Thymus (tissue), 11 donors: ENCODE data around the gene FFAR2. TPM values are rescaled to one million over a fixed set of nuclear protein-coding genes. Genes with fewer than 3 reads are reported as not detected.

Experiments
- DNase-seq, 9 donors: peaks; one replicate each; pipeline ENCODE4 v3.0.0-alpha.2; 2013; ENCODE audit warnings: low spot score in 9 of 9, low read depth in 6 of 9, missing footprints in 1 of 9
- H3K27ac ChIP-seq, 2 donors: one replicate each; pipeline ENCODE4 v1.5.1; 2013; ENCODE audit warnings: control low read depth in 1 of 2, low read depth in 1 of 2, low read length in 1 of 2, mild to moderate bottlenecking in 1 of 2, moderate library complexity in 1 of 2
- H3K27me3 ChIP-seq, 2 donors: one replicate each; pipeline ENCODE4 v1.5.1; 2013; ENCODE audit warnings: low read length in 1 of 2; ENCODE audit not compliant: control insufficient read depth in 2 of 2, insufficient read depth in 1 of 2
- H3K36me3 ChIP-seq, 2 donors: one replicate each; pipeline ENCODE4 v1.5.1; 2013; ENCODE audit warnings: low read length in 1 of 2, mild to moderate bottlenecking in 1 of 2, moderate library complexity in 1 of 2; ENCODE audit not compliant: control insufficient read depth in 2 of 2, insufficient read depth in 2 of 2
- H3K4me1 ChIP-seq, 2 donors: one replicate each; pipeline ENCODE4 v1.5.1; 2013; ENCODE audit warnings: low read length in 2 of 2; ENCODE audit not compliant: control insufficient read depth in 2 of 2, insufficient read depth in 2 of 2
- H3K4me3 ChIP-seq, 2 donors: one replicate each; pipeline ENCODE4 v1.5.1; 2013; ENCODE audit warnings: low read length in 2 of 2, control low read depth in 1 of 2, mild to moderate bottlenecking in 1 of 2
- H3K9me3 ChIP-seq, 2 donors: one replicate each; pipeline ENCODE4 v1.5.1; 2013; ENCODE audit warnings: low read length in 1 of 2, mild to moderate bottlenecking in 1 of 2; ENCODE audit not compliant: control insufficient read depth in 2 of 2, insufficient read depth in 1 of 2
- WGBS: extraction: QIAGEN DNeasy Blood & Tissue Kit; methylation state at CpG from one replicate; pipeline ENCODE4 v1.1.7; 2013; 5-methylcytosine and 5-hydroxymethylcytosine counted together
- polyA plus RNA-seq: library from polyadenylated mRNA; stranded (reverse); fragments of 200-250 nt; gene quantifications from one replicate; pipeline ENCODE4 v1.2.3, GENCODE V29; 2013
- total RNA-seq: library from RNA; stranded (reverse); fragments of 120-200 nt; gene quantifications from one replicate; pipeline ENCODE4 v1.2.4, GENCODE V29; 2013
- donor health status: healthy.

The FFAR2 gene
- total and polyA plus RNA-seq, 2 donors, result 0.47 to 1.1 TPM

GRCh38 chr19:35407619-35408018 is 40.4 kb upstream of the FFAR2 start:
- WGBS, result 90% methylated on average over 6 of the region's 6 CpGs
- Histone ChIP-seq H3K27me3 (peaks cover 0 to 2% of the 10 kb centered on the region in 2 donors), H3K9me3 (no peaks in the 10 kb centered on the region), H3K27ac (no peak overlapping the region), H3K36me3 (no peaks in the 10 kb centered on the region), H3K4me1 (no peaks in the 10 kb centered on the region), H3K4me3 (no peak overlapping the region)
- DNase-seq, result no peak

GRCh38 chr19:35408284-35409171 is 39.5 kb upstream of the FFAR2 start:
- WGBS, result 87% methylated on average over 13 of the region's 13 CpGs
- Histone ChIP-seq H3K4me3 (no peak overlapping the region), H3K27ac (no peak overlapping the region), H3K27me3 (peaks cover 0 to 2% of the 10 kb centered on the region in 2 donors), H3K9me3 (no peaks in the 10 kb centered on the region), H3K36me3 (no peaks in the 10 kb centered on the region), H3K4me1 (no peaks in the 10 kb centered on the region)
- DNase-seq, result no peak

GRCh38 chr19:35409191-35409590 is 38.9 kb upstream of the FFAR2 start:
- no peaks in the 10 kb centered on the region for H3K4me1 ChIP-seq
- no peaks in the 10 kb centered on the region for H3K36me3 ChIP-seq
- DNase-seq, result no peak
- no peak overlapping the region for H3K27ac ChIP-seq
- WGBS, result 78% methylated on average over 5 of the region's 5 CpGs
- H3K4me3 ChIP-seq, result no peak overlapping the region
- peaks cover 0 to 2% of the 10 kb centered on the region in 2 donors for H3K27me3 ChIP-seq
- peaks cover 0 to 1% of the 10 kb centered on the region in 2 donors for H3K9me3 ChIP-seq

- no peaks in the 10 kb centered on the region for H3K4me1 ChIP-seq
- 93% methylated on average over 5 of the region's 5 CpGs for WGBS
- peaks cover 0 to 2% of the 10 kb centered on the region in 2 donors for H3K27me3 ChIP-seq
- peaks cover 0 to 1% of the 10 kb centered on the region in 2 donors for H3K9me3 ChIP-seq
- H3K27ac ChIP-seq, result no peak overlapping the region
- no peak for DNase-seq
- H3K36me3 ChIP-seq, result no peaks in the 10 kb centered on the region
- no peak overlapping the region for H3K4me3 ChIP-seq
These were observed 37.6 kb upstream of the FFAR2 start for GRCh38 chr19:35410487-35410886.

- DNase-seq, result no peak
- Histone ChIP-seq H3K4me3 (no peak overlapping the region), H3K36me3 (no peaks in the 10 kb centered on the region), H3K27ac (no peak overlapping the region), H3K4me1 (no peaks in the 10 kb centered on the region), H3K27me3 (peaks cover 0 to 2% of the 10 kb centered on the region in 2 donors), H3K9me3 (peaks cover 0 to 1% of the 10 kb centered on the region in 2 donors)
- WGBS, result 75% methylated on average over 3 of the region's 3 CpGs
These were observed 33.6 kb upstream of the FFAR2 start for GRCh38 chr19:35414442-35414841.

GRCh38 chr19:35416331-35416730 is 31.7 kb upstream of the FFAR2 start:
- Histone ChIP-seq H3K4me1 (no peaks in the 10 kb centered on the region), H3K36me3 (no peaks in the 10 kb centered on the region), H3K9me3 (peaks cover 0 to 1% of the 10 kb centered on the region in 2 donors), H3K4me3 (no peak overlapping the region), H3K27ac (no peak overlapping the region), H3K27me3 (peaks cover 0 to 2% of the 10 kb centered on the region in 2 donors)
- no peak for DNase-seq
- 91% methylated on average over 7 of the region's 7 CpGs for WGBS

- Histone ChIP-seq H3K27me3 (peaks cover 0 to 2% of the 10 kb centered on the region in 2 donors), H3K9me3 (peaks cover 0 to 1% of the 10 kb centered on the region in 2 donors), H3K4me3 (no peak overlapping the region), H3K36me3 (no peaks in the 10 kb centered on the region), H3K27ac (no peak overlapping the region), H3K4me1 (no peaks in the 10 kb centered on the region)
- no peak for DNase-seq
- WGBS, result 91% methylated on average over 2 of the region's 2 CpGs
These were observed 30.8 kb upstream of the FFAR2 start for GRCh38 chr19:35417278-35417677.

GRCh38 chr19:35417713-35418534 is 30.1 kb upstream of the FFAR2 start:
- H3K27ac ChIP-seq, result no peak overlapping the region
- H3K36me3 ChIP-seq, result no peaks in the 10 kb centered on the region
- peaks cover 0 to 1% of the 10 kb centered on the region in 2 donors for H3K9me3 ChIP-seq
- peaks cover 0 to 2% of the 10 kb centered on the region in 2 donors for H3K27me3 ChIP-seq
- no peak overlapping the region for H3K4me3 ChIP-seq
- DNase-seq, result no peak
- no peaks in the 10 kb centered on the region for H3K4me1 ChIP-seq
- 87% methylated on average over 7 of the region's 7 CpGs for WGBS

GRCh38 chr19:35419046-35419445 is 29.0 kb upstream of the FFAR2 start:
- Histone ChIP-seq H3K27ac (no peak overlapping the region), H3K4me1 (no peaks in the 10 kb centered on the region), H3K4me3 (no peak overlapping the region), H3K27me3 (peaks cover 0 to 2% of the 10 kb centered on the region in 2 donors), H3K36me3 (no peaks in the 10 kb centered on the region), H3K9me3 (no peaks in the 10 kb centered on the region)
- DNase-seq, result no peak
- 85% methylated on average over 3 of the region's 3 CpGs for WGBS
